HG03280 (cell line): ENCODE measurements around the gene UBE2H.

ENCODE experiments used
- ATAC-seq: cut with Tn5 transposase; IDR thresholded peaks from one replicate; pipeline ENCODE4 v1.9.1; 2021; ENCODE audit warnings: mild to moderate bottlenecking, moderate library complexity; ENCODE audit not compliant: unreplicated experiment

Gene UBE2H

GRCh38 chr7:129790136-129790535, 162.6 kb downstream of the UBE2H start:
- no peak for ATAC-seq

- no peak for ATAC-seq
Observed at GRCh38 chr7:129789652-129790051, 163.1 kb downstream of the UBE2H start.

- ATAC-seq: no peak
Observed at GRCh38 chr7:129789000-129789399, 163.8 kb downstream of the UBE2H start.

- ATAC-seq: no peak
Observed at GRCh38 chr7:129786825-129787563, 165.8 kb downstream of the UBE2H start.

- ATAC-seq: no peak
Observed at GRCh38 chr7:129785685-129786514, 166.9 kb downstream of the UBE2H start.

GRCh38 chr7:129784783-129785684, 167.7 kb downstream of the UBE2H start:
- ATAC-seq: no peak

- no peak for ATAC-seq
Observed at GRCh38 chr7:129784437-129784782, 168.3 kb downstream of the UBE2H start.

GRCh38 chr7:129783584-129783919, 169.2 kb downstream of the UBE2H start:
- no peak for ATAC-seq

- ATAC-seq: no peak
Observed at GRCh38 chr7:129782818-129783583, 169.8 kb downstream of the UBE2H start.

GRCh38 chr7:129781928-129782817, 170.6 kb downstream of the UBE2H start:
- no peak for ATAC-seq

GRCh38 chr7:129780974-129781927, 171.5 kb downstream of the UBE2H start:
- no peak for ATAC-seq
